ENCODE measurements around the gene DOCK1.

The DOCK1 gene

DNA sequence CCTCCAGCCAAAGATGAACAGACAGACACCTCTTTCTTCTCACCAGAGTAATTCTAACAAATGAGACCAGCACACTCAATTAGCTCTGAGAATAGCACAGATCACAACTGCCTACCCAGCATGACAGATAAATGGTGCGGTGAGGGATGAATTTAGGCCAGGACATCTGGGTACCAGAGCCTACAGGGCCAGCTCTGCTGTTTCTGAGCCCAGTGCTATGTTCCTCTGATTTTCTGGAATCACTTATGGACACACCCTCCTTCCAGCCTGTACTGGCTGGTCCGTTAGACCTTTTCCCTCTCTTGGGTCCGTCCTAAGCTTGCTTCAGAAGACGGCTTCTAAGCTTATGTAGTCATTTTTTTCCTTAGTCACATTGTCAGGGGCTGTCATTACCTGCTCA lies 217.6 kb downstream of the DOCK1 start:
- no peak for DNase-seq (ENCODE audit: low spot score)
- TF ChIP-seq, protein P1, sequence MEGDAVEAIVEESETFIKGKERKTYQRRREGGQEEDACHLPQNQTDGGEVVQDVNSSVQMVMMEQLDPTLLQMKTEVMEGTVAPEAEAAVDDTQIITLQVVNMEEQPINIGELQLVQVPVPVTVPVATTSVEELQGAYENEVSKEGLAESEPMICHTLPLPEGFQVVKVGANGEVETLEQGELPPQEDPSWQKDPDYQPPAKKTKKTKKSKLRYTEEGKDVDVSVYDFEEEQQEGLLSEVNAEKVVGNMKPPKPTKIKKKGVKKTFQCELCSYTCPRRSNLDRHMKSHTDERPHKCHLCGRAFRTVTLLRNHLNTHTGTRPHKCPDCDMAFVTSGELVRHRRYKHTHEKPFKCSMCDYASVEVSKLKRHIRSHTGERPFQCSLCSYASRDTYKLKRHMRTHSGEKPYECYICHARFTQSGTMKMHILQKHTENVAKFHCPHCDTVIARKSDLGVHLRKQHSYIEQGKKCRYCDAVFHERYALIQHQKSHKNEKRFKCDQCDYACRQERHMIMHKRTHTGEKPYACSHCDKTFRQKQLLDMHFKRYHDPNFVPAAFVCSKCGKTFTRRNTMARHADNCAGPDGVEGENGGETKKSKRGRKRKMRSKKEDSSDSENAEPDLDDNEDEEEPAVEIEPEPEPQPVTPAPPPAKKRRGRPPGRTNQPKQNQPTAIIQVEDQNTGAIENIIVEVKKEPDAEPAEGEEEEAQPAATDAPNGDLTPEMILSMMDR (IDR thresholded peaks at IDR 0.05; ENCODE audit: extremely low read depth, missing control alignments): no peak

DNA sequence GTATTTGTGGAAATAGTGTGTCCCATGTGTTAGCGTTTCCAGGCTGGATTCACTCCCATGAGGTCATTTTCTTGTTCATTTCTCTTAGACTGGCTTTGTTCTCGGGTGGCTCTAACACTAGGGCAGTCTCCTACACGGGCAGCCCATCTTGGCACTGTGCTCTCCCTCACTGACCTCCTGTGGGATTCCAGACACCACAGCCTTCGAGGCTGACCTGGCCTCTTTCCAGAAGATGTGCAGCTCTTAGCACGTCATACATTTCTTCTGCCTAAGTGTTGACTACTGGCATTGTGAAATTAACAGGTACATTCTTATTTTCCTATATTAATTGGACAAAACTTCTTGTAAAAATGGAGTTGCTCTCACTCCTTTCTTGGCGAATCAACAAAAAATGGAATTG lies 218.4 kb downstream of the DOCK1 start:
- DNase-seq (ENCODE audit: low spot score): no peak
- TF ChIP-seq, protein P1 (IDR thresholded peaks at IDR 0.05; ENCODE audit: extremely low read depth, missing control alignments): no peak

- TF ChIP-seq, protein P1 (IDR thresholded peaks at IDR 0.05; ENCODE audit: extremely low read depth, missing control alignments): no peak
- no peak for DNase-seq (ENCODE audit: low spot score)
These were observed 220.1 kb downstream of the DOCK1 start for GRCh38 chr10:127125331-127125730.

DNA sequence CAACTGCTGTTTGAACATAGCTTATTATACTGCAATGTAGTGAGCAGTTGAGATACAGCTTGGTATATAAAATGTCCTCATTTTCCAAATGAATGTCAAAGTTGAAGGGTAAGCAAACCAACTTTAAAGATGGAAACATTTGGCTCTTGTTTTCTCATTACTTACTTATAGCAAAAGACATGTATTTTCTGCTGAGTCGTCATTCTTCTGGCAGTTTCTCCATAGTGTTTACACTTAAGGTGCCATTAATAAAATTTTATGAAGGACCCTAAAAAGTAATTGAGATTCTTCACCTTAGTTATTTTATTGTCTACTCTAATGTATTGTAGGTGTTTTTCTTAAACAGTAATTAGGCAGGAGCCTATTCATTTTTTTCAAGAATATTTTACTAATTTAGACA lies 222.6 kb downstream of the DOCK1 start:
- DNase-seq (ENCODE audit: low spot score): no peak
- TF ChIP-seq, protein P1 (IDR thresholded peaks at IDR 0.05; ENCODE audit: extremely low read depth, missing control alignments): no peak

DNA sequence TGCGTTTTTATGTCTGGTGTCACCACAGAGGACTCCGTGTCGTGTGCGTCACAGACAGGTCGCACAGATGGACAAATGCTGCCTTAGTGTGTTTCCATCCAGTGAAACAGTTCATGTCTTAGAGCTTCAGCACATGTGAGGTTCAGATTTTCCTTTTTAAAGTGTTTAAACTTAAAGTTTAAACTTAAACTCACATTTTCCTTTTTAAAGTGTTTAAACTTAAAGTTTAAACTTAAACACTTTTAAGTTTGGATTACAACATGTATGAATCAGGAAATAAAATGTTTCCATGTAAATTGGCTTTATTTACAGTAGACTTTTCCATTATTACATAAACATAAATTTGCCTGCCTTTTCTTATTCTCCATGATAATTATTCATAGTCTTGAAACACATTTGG lies 223.9 kb downstream of the DOCK1 start:
- DNase-seq (ENCODE audit: low spot score): no peak
- TF ChIP-seq, protein P1 (IDR thresholded peaks at IDR 0.05; ENCODE audit: extremely low read depth, missing control alignments): no peak

DNA sequence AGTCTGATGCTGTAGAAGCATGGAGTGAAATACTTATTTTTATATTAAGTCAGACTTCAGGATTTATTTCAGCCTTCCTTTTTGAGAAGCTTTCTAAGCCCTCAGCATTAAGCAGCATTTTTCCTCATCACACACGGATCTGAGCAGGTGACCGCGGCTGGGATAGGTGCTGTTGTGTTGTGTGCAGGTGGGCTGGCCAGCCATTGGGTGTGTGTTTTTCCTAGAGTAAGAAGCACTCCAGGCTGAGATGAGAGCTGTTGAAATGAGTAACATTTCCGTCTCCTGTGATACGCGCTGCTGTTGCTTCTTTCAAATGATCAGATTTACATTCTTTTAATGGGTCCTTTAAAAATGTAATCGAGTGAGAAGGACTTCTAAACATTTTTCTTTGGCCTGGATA lies 227.2 kb downstream of the DOCK1 start:
- TF ChIP-seq, protein P1 (IDR thresholded peaks at IDR 0.05; ENCODE audit: extremely low read depth, missing control alignments): no peak
- DNase-seq (ENCODE audit: low spot score): no peak

- TF ChIP-seq, protein P1 (IDR thresholded peaks at IDR 0.05; ENCODE audit: extremely low read depth, missing control alignments): no peak
- DNase-seq (ENCODE audit: low spot score): no peak
These were observed 228.0 kb downstream of the DOCK1 start for GRCh38 chr10:127133225-127133624.
